ENCODE results near the gene DUOXA2.
"Not testable (repeated sequence)": the region's sequence is repeated elsewhere in the genome, so short reads cannot be mapped to it uniquely, and the experiment has no call there.

DUOXA2 gene

GRCh38 chr15:45114076-45114750 is at the start of gene DUOXA2, which contains the start of gene DUOX2:
Gene DUOXA2, plus strand, starts transcription at chr15:45114326. Its CDS starts 280 bp downstream, at chr15:45114606.
Gene DUOX2, minus strand, starts transcription at chr15:45114172. Its CDS starts 761 bp downstream, at chr15:45113411.
- DNase-seq, result no peak

- DNase-seq, result no peak
Observed at GRCh38 chr15:45064386-45064785, 49.7 kb upstream of the DUOXA2 start.

DNA sequence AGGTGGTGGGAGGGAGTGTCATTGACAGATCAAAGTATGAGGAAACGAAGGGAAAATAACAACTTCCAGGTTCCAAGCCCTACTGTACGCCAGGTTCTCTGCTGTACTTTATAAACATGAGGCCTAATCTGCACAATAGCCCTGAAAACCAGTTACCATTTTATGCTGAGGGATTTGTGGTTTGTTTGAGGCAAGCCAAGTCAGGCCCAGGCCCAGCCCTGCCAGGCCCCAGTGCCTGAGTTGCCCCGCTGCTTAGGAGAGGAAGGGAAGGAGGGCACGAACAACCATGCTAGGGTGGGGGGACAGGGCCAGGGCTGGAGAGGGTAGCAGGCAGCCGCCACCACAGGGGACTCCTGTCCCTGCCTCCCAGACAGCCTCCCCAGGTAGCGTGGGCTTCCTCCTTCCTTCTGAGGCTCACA is 44.2 kb upstream of the DUOXA2 start:
- not testable (repeated sequence) for DNase-seq

DNA sequence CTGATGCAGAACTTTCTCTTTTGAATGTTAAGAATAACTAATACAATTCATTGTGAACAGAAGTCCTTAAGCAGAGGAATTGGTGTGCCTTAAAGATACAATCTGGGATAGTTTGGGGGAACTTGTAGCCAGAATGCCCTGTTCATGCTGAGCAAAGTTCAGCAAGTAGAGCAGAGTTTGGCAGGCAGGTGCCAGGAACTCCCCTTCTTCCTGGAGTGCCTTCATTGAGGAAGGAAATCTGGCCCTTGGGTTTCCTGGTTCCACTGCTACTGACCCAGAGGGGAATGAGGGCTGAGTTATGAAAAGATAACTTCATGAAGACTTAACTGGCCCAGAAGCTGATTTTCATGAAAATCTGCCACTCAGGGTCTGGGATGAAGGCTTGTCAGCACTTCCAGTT is 40.5 kb upstream of the DUOXA2 start:
- not testable (repeated sequence) for DNase-seq

DNA sequence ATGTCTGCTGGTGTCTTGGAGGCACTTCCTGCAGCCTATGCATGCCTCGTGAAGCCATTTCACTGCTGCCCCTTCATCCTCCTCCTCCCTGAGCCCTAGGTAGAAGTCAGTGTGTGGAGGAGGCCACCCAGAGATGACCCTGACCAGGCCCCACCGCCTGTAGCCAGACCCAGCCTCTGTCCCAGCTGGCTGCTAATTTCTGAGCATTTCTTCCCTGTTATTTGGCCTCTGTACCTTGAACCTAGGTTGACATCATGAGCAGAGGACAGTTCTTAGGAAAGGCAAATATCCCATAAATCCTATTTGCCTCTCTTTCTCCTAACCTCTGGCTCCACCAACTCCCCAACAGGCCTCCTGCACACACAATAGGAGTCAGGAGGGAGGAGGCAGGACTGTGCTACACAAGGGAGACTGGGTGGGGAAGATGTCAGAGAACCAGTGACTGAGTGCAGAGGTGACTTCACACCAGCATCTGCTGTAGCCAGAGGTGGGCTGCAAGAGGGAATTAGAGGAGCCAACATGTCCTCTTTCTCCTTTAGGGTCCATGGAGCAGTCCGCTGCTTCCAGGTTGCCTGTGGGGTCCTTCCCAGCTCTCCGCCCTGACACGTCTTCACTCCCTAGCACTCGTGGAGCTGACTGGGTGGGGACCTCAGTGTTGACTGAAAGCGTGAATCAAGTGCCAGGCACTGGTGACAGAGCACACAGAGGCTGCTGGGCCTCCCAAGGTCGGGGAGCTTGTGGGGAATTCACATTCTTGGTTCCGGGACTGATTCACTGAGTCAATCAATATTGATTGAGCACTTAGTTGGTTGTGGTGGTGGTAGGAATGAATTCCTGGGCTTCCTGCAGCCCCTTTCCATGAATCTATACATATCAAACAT is 38.4 kb upstream of the DUOXA2 start:
- not testable (repeated sequence) for DNase-seq

DNA sequence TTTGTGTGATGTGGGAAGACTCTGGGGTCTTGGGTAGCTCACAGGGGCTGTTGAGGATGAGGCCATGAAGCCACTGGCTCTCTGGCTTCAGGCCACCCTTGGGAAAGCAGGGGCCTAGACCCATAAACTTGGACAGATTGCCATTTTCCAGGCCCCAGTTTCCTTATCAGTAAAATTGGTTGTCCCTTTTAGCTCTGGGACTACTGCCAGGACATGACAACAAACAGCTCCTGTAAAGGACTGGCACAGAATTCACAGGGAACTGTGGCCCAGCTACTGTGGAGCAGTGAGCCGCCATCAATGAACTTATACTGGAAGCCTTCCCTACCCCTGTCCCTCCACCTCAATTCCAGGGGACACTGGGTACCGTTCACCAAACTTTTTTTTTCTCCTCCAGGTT is 36.7 kb upstream of the DUOXA2 start:
- not testable (repeated sequence) for DNase-seq

DNA sequence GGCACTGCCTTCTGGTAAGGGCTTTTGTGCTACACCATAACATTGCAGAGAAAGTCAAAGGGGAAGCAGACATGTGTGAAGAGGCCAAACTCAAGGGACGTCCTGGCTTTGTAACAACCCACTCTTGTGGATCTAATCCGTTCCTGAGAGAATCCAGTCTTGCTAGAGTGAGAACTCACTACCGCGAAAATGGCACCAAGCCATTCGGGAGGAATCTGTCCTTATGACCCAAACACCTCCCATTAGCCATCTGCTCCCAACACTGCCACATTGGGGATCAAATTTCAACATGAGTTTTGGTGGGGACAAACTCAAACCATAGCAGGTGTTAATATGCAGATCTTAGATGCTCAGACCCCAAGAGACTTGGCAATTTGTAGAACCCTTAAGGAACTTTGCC is 34.9 kb upstream of the DUOXA2 start:
- DNase-seq, result not testable (repeated sequence)

GRCh38 chr15:45079628-45080246 is 34.4 kb upstream of the DUOXA2 start:
- not testable (repeated sequence) for DNase-seq

DNA sequence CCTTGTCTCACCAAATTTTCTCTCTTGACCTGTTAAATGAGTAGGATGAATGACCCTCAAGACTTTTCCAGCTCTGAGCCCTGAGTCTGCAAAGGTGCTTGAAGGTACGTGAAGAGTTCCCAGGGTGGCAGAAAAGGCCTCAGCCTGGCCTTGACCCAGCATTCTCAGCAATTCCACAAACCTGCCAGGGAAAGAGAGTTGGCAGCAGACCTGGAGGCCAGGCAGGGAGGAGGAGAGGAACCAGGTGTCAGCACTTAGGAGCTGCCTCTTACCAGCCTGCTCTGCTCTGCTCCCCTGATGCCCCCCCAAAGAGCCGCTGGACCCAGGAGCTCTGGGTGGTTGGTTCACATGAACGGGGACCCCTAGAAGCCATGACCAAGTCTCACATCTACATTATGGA is 33.5 kb upstream of the DUOXA2 start:
- DNase-seq, result not testable (repeated sequence)

DNA sequence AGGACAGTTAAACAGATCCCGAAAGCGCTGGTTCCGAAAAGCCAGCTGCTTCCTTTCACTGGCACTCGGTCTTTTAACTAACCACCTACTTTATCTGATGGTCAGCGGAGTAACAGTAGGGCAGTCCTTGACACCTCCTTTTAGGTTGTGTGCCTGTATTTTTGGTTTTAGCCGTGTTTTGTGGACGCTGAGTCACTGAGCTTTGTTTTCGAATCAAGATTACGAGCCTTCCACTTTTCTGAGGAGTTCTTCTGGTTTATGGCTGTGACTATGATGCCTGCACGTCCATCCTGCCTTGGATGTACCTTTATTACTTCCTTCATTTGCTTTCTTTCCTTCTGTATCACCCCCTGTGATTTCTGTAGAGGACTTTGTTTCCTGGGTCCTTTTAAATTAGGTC is 31.7 kb upstream of the DUOXA2 start:
- not testable (repeated sequence) for DNase-seq

GRCh38 chr15:45083223-45083622 is 30.9 kb upstream of the DUOXA2 start:
- DNase-seq, result no peak

DNA sequence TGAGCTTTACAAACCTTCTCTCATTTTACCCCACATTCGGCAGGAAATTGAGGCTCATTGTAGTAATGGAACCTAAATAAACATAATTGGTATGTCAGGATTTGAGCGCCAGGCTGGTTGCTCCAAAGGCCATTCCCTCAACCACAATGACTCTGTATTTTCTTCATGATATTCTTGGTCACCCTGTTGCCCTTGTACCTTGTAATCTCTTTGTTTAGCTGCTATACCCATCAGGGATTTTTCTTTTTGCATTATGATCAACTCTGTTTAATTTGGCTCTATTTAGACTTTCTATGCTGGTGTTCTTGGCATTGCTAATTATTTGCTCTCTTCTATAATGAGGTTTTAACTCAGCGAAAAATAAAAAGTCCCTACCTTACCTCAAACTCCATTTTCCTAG is 30.0 kb upstream of the DUOXA2 start:
- no peak for DNase-seq

- no peak for DNase-seq
Observed at GRCh38 chr15:45087513-45087912, 26.6 kb upstream of the DUOXA2 start.

DNA sequence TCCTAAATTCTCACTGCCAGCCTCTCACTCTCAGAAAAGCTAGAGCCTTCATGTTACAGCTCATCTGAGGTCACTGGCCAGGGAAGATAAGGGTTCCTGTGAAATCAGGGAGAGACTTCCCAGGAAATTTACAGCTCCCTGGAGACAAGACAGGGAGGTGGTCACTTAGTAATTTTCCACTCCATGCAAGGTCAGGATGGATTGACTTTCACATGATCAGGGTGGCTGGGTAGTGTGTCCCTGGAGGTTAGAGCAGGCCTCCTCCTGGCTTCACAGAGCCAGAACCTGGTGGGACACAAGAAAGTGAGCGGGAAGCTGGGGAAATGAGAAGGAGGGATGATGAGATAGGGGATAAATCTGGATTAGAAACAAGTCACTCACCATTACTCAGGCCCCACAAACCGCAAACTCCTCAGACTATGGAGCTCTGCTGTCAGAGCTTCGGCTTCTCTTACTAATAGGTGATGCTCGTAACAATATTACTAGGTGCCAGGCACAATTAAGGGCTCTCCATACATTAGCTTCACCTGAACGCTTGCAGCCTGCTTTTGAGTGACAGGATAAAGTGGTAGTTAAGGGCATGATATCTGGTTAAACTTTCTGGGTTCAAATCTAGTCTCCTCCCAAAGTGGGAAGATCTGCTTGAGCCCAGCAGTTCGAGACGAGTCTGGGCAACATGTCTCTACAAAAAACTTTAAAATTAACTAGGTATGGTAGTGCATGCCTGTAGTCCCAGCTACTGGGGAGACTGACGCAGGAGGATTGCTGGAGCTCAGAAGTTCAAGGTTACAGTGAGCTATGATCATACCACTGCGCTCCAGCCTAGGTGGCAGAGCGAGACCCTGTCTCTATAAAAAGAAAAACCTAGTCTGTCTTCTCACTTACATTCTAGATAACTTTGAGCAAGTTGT is 25.1 kb upstream of the DUOXA2 start:
- no peak for DNase-seq

GRCh38 chr15:45089712-45090373 is 24.3 kb upstream of the DUOXA2 start:
- no peak for DNase-seq

DNA sequence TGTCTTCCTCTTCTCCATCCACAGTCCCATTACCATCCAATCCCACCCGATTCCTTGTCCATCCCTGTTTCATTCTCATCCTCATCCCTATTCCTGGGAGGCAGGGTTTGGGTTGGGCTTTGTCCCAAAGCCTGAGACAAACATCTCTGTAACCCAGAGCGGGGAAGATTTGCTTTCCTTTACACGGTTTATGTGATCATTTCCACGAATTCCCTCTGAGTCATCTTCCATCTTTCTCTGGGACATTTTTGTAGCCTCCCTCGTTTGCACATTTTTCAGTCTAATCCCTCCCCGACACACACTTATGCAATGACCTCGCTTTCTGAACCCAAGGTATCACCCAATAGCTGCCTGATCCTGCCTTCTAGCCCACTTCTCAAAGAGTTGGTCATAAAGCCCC is 23.0 kb upstream of the DUOXA2 start:
- no peak for DNase-seq

- no peak for DNase-seq
Observed at GRCh38 chr15:45091576-45091975, 22.6 kb upstream of the DUOXA2 start.

DNA sequence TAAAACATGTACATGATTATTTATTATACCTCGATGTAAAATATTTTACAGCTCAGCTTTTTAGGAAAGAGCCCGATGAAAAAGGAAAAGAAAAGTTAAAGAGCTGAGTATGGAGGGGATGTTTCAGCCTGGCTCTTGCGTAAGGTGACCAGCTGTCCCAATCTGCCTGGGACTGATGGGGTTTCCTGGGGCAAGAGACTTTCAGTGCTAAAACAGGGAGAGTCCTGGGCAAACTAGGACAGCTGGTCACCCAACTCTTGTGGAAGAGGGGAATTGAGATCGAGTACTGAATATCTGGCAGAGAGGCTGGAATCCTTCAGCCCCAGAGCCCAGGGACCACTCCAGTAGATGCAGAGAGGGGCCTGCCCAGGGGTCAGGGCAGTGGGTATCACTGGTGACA is 21.1 kb upstream of the DUOXA2 start:
- DNase-seq, result no peak

DNA sequence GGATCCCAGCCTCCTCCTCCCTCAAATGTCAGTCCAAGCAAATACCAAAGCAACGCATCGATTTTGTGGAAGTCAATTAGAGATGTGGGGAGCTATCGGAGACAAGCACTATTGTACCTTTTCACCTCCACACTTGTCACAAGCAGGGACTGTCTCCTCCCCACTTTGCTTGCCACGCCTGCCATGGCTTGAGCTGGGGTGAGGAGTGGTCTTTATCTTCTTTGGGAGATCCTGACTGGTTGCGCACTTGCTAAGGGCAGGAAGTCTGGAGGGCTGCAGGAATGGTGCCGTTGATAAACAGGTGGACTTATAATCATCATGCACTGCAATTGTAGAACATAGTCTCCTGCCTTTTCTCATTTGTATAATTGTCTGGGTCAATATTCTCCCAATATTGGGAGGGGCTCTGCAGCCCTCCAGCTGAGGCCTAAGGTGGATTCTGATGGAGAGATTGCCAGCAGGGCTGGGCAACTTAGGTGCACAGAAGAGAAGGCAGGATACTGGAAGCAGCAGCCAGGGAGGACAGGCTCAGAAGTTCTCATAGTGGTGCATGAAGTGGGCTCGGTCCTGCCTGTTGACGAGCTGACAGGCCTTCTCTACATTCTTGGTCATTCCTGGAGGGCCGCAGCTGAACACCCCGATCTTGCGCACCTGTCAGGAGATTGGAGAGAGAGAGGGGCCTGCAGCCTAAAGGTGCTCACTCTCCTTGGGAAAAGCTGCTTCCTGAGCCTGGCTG is 20.3 kb upstream of the DUOXA2 start:
- DNase-seq, result no peak

GRCh38 chr15:45094358-45094730 is 19.8 kb upstream of the DUOXA2 start:
- DNase-seq, result no peak

DNA sequence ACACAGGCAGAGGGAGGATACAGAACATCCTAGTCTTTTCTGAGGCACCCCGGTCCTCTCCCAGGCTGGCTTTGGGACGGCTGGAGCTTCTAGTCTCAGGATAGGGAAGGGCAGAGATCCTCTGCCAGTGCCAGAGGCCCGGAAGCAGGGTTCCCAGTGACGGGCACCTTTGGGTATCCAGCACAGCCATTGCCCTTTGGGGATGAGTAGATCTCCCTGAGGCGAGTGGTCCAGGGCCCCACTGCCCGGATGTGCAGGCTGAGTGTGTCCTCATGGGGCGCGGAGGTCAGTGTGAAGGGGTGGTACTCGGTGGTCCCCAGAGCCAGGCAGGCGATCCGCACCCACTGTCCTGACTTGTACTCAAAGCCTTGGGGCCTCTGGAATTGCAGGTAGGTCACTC is 18.5 kb upstream of the DUOXA2 start:
- DNase-seq, result no peak

Data from NCI-H1048 (cell line).